ENCODE measurements around the gene RCOR1. TPM values are rescaled to one million over a fixed set of nuclear protein-coding genes. Genes with fewer than 3 reads are reported as not detected.

Gene RCOR1
- total and polyA plus RNA-seq, 2 of the 8 experiments (the other 6 are each of a cell fraction or from before 2014, with no cell fraction given): 12.3 to 26.3 TPM

GRCh38 chr14:102556098-102556677 lies 36.3 kb upstream of the RCOR1 start:
- WGBS, 2 experiments (ENCODE audit: extremely low coverage in 1 of 2, insufficient coverage in 1 of 2, insufficient read length in 1 of 2, insufficient replicate concordance in 2 of 2, low coverage in 1 of 2, low lambda C conversion rate in 2 of 2, missing lambda C conversion rate in 1 of 2): 93% methylated on average over 14 of the region's 14 CpGs; no CpG with 5 or more reads in 1 of the 2 experiments
- H3K36me3 ChIP-seq (ENCODE audit: control insufficient read depth in 2 of 4, insufficient read depth in 4 of 4, low read length in 3 of 4): no peaks in the 10 kb centered on the region
- H3K27me3 ChIP-seq (replicated peaks in 1 of 4; ENCODE audit: control insufficient read depth in 3 of 4, extremely low read depth in 1 of 4, insufficient read depth in 3 of 4, low read length in 3 of 4): no peaks in the 10 kb centered on the region
- H4K20me1 ChIP-seq (replicated peaks in 1 of 2; ENCODE audit: control insufficient read depth in 1 of 2, insufficient read depth in 2 of 2, low read length in 2 of 2): no peaks in the 10 kb centered on the region
- H4K91ac ChIP-seq (replicated peaks; ENCODE audit: insufficient read length, low read length): no peak overlapping the region
- H3K27ac ChIP-seq (ENCODE audit: low read depth, low read length): no peak overlapping the region
- no peak overlapping the region for H2BK20ac ChIP-seq (ENCODE audit: low read length)
- peaks cover 0 to 8% (median 5%) of the 10 kb centered on the region in 4 experiments; a peak in 5 of 7 replicates for H3K4me1 ChIP-seq (replicated peaks in 1 of 4; ENCODE audit: control insufficient read depth in 3 of 4, insufficient read depth in 4 of 4, low read length in 3 of 4)
- no peak overlapping the region for H2AFZ ChIP-seq (ENCODE audit: low read length)
- H2BK15ac ChIP-seq (ENCODE audit: low read length): no peak overlapping the region
- peak overlapping the region; percentile 86; the same call in 1 of the 2 replicates for H2BK12ac ChIP-seq (ENCODE audit: low read depth, low read length)
- H3K4ac ChIP-seq (replicated peaks; ENCODE audit: insufficient read length, low read depth, low read length): no peak overlapping the region
- peak overlapping the region in 1 of 4 experiments; percentile 77; a peak in 2 of 8 replicates for H3K4me3 ChIP-seq (ENCODE audit: extremely low read depth in 1 of 4, insufficient read depth in 2 of 4, low read depth in 3 of 4, low read length in 4 of 4)
- peaks cover 6% of the 10 kb centered on the region; the same call in 1 of the 2 replicates for H3K23me2 ChIP-seq (ENCODE audit: low read depth, low read length)
- peak overlapping the region; percentile 45; the same call in 1 of the 2 replicates for H4K8ac ChIP-seq (ENCODE audit: extremely low read depth, insufficient read depth, low read length)
- no peak overlapping the region for H3K14ac ChIP-seq (ENCODE audit: insufficient read length)
- TF ChIP-seq RAD21 (IDR thresholded peaks at IDR 0.05 in 1 of 2, conservative IDR thresholded peaks at IDR 0.05 in 1 of 2; ENCODE audit: low read depth in 2 of 2, low read length in 2 of 2) (no peak), FOSL1 (IDR thresholded peaks at IDR 0.05; ENCODE audit: insufficient read depth, low read depth, low read length) (no peak)
- H2BK120ac ChIP-seq (replicated peaks; ENCODE audit: low read depth, low read length): no peak overlapping the region
- no peak overlapping the region for H2BK5ac ChIP-seq (ENCODE audit: low read depth, low read length)
- peak overlapping the region; percentile 53; the same call in 1 of the 2 replicates for H2AK5ac ChIP-seq (ENCODE audit: low read depth, low read length)
- no peak overlapping the region for H3K23ac ChIP-seq (ENCODE audit: insufficient read length)
- DNase-seq (ENCODE audit: low read depth in 1 of 2, low spot score in 2 of 2): no peak
- H3K56ac ChIP-seq (replicated peaks; ENCODE audit: insufficient read length, low read depth, low read length): no peak overlapping the region
- POLR2A ChIA-PET (ENCODE audit: partially characterized antibody): interaction anchor here (0.6 to 4.7 kb wide), 15 partner anchors 13 to 697 kb away, joined by 3 to 50 read pairs (median 4); partner anchors contain the start of gene RCOR1
- no peak overlapping the region for H3K4me2 ChIP-seq (ENCODE audit: insufficient read depth in 1 of 2, low read depth in 2 of 2, low read length in 2 of 2)
- no peaks in the 10 kb centered on the region for H3K9me3 ChIP-seq (ENCODE audit: insufficient read depth in 2 of 2, low read depth in 1 of 2, low read length in 1 of 2)
- H3K79me1 ChIP-seq (ENCODE audit: low read depth, low read length): no peaks in the 10 kb centered on the region
- no peaks in the 10 kb centered on the region for H3K79me2 ChIP-seq (ENCODE audit: control insufficient read depth in 1 of 2, insufficient read depth in 2 of 2, low read length in 2 of 2)
- FAIRE-seq: no peak
- H3K18ac ChIP-seq (ENCODE audit: extremely low read depth, low read length): no peak overlapping the region; the same call in 1 of the 2 replicates
- H3K9ac ChIP-seq (replicated peaks in 1 of 4; ENCODE audit: extremely low read depth in 1 of 4, low read depth in 3 of 4, low read length in 3 of 4): no peak overlapping the region
- H4K5ac ChIP-seq (ENCODE audit: insufficient read length, low read depth, low read length): no peak overlapping the region
- CTCF ChIA-PET (ENCODE audit: partially characterized antibody): interaction anchor here (0.9 to 1.2 kb wide), 4 partner anchors 9 to 24 kb away, joined by 3 read pairs; no protein-coding TSS in a partner anchor
